NCI-H2107 (cell line): ENCODE data around the gene CAMK1G.

ENCODE experiments used
- DNase-seq: peaks from one replicate; lab custom pipeline; 2025; lab: John Stamatoyannopoulos, UW

The CAMK1G gene

GRCh38 chr1:209641832-209642172 lies 58.3 kb downstream of the CAMK1G start:
- DNase-seq = no peak

- no peak for DNase-seq
Measured at GRCh38 chr1:209642816-209643215, 59.3 kb downstream of the CAMK1G start.

GRCh38 chr1:209643285-209644020 lies 59.9 kb downstream of the CAMK1G start:
- no peak for DNase-seq

- no peak for DNase-seq
Measured at GRCh38 chr1:209645574-209646452, 62.3 kb downstream of the CAMK1G start.

GRCh38 chr1:209646558-209646957 lies 63.0 kb downstream of the CAMK1G start:
- DNase-seq = no peak

- DNase-seq = no peak
Measured at GRCh38 chr1:209647156-209647555, 63.6 kb downstream of the CAMK1G start.

GRCh38 chr1:209648346-209648745 lies 64.8 kb downstream of the CAMK1G start:
- no peak for DNase-seq

- no peak for DNase-seq
Measured at GRCh38 chr1:209648931-209649776, 65.6 kb downstream of the CAMK1G start.

- no peak for DNase-seq
Measured at GRCh38 chr1:209650454-209650853, 66.9 kb downstream of the CAMK1G start.

GRCh38 chr1:209651138-209651587 lies 67.6 kb downstream of the CAMK1G start:
- DNase-seq = no peak

GRCh38 chr1:209652121-209652735 lies 68.7 kb downstream of the CAMK1G start, which contains the start of gene LAMB3:
LAMB3 (minus strand) TSS chr1:209652425; CDS start chr1:209650944, 1,481 bp downstream.
- no peak for DNase-seq

GRCh38 chr1:209652873-209653401 lies 69.4 kb downstream of the CAMK1G start:
- DNase-seq = peak; percentile 93

- DNase-seq = no peak
Measured at GRCh38 chr1:209653915-209654351, 70.4 kb downstream of the CAMK1G start.

- no peak for DNase-seq
Measured at GRCh38 chr1:209655411-209656231, 72.1 kb downstream of the CAMK1G start.

GRCh38 chr1:209657140-209657879 lies 73.8 kb downstream of the CAMK1G start:
- no peak for DNase-seq

- no peak for DNase-seq
Measured at GRCh38 chr1:209657918-209658317, 74.4 kb downstream of the CAMK1G start.

GRCh38 chr1:209659909-209660308 lies 76.4 kb downstream of the CAMK1G start:
- DNase-seq = no peak

- DNase-seq = no peak
Measured at GRCh38 chr1:209661071-209661470, 77.6 kb downstream of the CAMK1G start.

- DNase-seq = no peak
Measured at GRCh38 chr1:209662879-209663327, 79.4 kb downstream of the CAMK1G start.
